Measurements from ENCODE around the gene CYP3A5.
"Not testable (repeated sequence)": the region's sequence is repeated elsewhere in the genome, so short reads cannot be mapped to it uniquely, and the experiment has no call there.

DNA sequence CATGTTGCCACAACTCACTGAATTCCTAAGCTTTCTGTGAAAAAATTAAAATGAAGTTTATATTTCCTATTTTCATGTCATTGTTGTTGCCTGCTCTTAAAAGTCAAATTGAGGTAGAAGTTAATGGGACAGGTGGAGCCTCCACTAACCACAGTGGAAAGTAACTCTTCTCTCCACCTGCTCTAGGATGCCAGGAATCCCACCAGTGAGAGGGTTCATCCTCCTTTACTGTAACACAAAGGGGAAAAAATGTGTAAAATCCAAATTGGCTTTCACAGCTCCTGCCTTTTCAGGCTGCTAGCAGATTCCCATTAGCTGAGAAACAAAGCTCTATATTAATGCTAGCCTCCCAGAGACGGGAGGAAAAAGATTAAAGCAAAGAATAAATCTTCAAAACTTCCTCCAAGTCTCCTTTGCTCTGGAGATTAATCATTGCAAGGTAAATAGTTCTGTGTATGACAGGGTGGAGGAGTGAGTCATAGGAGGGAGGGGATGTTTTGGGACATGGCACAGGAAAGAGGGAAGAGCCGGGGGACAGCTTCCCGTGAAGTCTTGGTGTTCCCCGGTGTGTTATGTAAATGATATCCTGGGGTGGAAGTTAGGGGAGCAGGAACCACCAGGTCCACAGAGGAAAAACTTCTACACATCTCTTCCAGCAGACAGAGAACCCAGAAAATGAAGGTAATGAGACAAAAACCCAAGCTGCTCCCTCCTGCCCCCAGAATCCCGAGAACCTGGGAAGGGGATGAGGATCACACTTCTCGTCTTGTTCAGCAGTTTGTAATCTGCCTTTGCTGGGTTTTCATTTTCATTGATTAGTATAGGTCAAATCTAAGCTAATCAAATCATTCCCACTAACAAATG is 19.3 kb upstream of the CYP3A5 start:
- TF ChIP-seq CTCF (IDR thresholded peaks at IDR 0.05; ENCODE audit: poor library complexity); EZH2 (IDR thresholded peaks at IDR 0.05; ENCODE audit: borderline replicate concordance); EZH2phosphoT487 (IDR thresholded peaks at IDR 0.05; ENCODE audit: low read depth, severe bottlenecking, unreplicated experiment): not testable (repeated sequence)
